Subcutaneous adipose tissue (tissue), 4 donors: ENCODE measurements around the gene ANKRD26. TPM values are rescaled to one million over a fixed set of nuclear protein-coding genes. Genes with fewer than 3 reads are reported as not detected.

ENCODE experiments used
- small RNA-seq: library from RNA; depleted of rRNA; stranded (forward); fragments of <200 nt; gene quantifications from one replicate; pipeline ENCODE3, GENCODE V24; 2016
- total RNA-seq, 4 donors: library from RNA; depleted of rRNA; stranded (reverse); fragments of >200 nt; gene quantifications; one replicate each; pipeline ENCODE4 v1.1.0, GENCODE V29; 2016
- TF ChIP-seq, protein P1 (sequence below): fragments of 450-650 bp; IDR thresholded peaks from one replicate; pipeline ENCODE4 v1.5.1; 2016; ENCODE audit warnings: low read depth, mild to moderate bottlenecking, control low read depth, antibody characterized with exemption, moderate library complexity

The ANKRD26 gene
- total RNA-seq, 4 donors from 2014 or later, result 9.7 to 14.0 (median 11.1) TPM

DNA sequence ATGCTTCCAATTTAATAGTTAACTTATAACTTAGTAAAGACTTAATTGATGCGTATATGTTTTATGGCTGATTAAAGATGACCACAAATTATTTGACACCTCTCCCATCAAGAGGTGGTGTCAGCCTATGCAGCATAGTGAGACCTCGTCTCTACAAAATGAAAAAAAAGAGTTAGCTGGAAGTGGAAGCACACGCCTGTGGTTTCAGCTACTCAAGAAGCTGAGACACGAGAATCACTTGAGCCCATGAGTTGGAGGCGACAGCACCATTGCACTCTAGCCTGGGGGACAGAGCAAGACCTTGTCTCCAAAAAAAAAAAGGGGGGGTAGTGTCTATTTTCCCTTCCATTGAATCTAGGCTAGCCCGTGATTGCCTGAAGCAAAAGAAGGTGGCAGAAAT, 140.5 kb downstream of the ANKRD26 start:
- TF ChIP-seq, protein P1, sequence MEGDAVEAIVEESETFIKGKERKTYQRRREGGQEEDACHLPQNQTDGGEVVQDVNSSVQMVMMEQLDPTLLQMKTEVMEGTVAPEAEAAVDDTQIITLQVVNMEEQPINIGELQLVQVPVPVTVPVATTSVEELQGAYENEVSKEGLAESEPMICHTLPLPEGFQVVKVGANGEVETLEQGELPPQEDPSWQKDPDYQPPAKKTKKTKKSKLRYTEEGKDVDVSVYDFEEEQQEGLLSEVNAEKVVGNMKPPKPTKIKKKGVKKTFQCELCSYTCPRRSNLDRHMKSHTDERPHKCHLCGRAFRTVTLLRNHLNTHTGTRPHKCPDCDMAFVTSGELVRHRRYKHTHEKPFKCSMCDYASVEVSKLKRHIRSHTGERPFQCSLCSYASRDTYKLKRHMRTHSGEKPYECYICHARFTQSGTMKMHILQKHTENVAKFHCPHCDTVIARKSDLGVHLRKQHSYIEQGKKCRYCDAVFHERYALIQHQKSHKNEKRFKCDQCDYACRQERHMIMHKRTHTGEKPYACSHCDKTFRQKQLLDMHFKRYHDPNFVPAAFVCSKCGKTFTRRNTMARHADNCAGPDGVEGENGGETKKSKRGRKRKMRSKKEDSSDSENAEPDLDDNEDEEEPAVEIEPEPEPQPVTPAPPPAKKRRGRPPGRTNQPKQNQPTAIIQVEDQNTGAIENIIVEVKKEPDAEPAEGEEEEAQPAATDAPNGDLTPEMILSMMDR, result no peak

Small RNAs within 50 kb of the gene (small RNA-seq; reads per million reads assigned to genes)
- not detected for gene RNU6-490P

Other genes with a start within 250 kb of the ANKRD26 start
- 10 to 100 TPM; 38.2 to 65.4 (median 48.1) TPM for gene ABI1, start 239.5 kb downstream of the ANKRD26 start, total RNA-seq
- 10 to 100 TPM; 56.7 to 80.2 (median 66.1) TPM for gene YME1L1, start 53.9 kb upstream of the ANKRD26 start, total RNA-seq
- gene MASTL, start 54.9 kb upstream of the ANKRD26 start, total RNA-seq, result 10 to 100 TPM in 2 of 4 donors, 1 to 10 TPM in 2; 6.6 to 11.9 (median 10.4) TPM
- 10 to 100 TPM; 23.0 to 30.8 (median 25.6) TPM for gene ACBD5, start 140.3 kb upstream of the ANKRD26 start, total RNA-seq